ENCODE data around the gene OR1E2.
"Not testable (repeated sequence)": the region's sequence is repeated elsewhere in the genome, so short reads cannot be mapped to it uniquely, and the experiment has no call there.

The OR1E2 gene

DNA sequence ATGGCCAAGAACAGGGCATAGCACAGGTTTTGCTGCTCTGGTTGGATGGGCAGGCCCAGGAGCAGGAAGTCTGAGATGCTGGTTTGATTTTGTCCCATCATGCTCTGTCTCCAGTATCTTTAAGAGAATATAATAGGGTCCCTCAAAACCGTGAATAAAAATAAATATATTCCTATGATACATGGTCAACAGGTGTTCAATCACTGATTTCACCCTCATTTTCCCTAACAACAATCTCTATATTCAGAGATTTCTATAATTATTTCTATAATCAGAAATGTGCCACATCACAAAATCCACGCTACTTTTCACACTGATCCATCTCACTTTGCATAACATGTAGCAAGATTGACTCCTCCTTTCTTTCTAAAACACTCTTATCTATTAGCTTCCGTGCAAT is at the start of gene OR1E2:
Gene OR1E2, minus strand, starts transcription at position 101 of the 400 bp plus-strand sequence. Its CDS starts 0 bp downstream, at position 101.
- no peak for DNase-seq (ENCODE audit: low read depth in 2 of 2, low spot score in 1 of 2)

GRCh38 chr17:3482852-3483251 is 49.2 kb upstream of the OR1E2 start:
- no peak for DNase-seq (ENCODE audit: low read depth in 2 of 2, low spot score in 1 of 2)

DNA sequence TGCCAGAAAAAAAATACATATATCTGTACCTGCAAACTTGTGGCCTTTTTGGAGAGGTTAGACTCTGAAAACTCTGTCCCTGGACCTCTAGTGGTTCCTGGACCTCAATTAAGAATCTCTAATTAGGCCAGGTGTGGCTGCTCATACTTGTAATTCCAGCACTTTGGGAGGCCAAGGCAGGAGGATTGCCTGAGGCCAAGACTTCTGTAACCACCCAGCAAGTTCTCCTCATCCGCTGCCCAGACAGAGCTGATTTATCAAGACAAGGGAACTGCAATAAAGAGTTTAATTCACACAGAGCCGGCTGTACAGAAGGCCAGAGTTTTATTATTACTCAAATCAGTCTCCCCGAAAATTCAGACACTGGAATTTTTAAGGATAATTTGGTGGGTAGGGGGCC is 46.3 kb upstream of the OR1E2 start:
- DNase-seq (ENCODE audit: low read depth in 2 of 2, low spot score in 1 of 2) = no peak

DNA sequence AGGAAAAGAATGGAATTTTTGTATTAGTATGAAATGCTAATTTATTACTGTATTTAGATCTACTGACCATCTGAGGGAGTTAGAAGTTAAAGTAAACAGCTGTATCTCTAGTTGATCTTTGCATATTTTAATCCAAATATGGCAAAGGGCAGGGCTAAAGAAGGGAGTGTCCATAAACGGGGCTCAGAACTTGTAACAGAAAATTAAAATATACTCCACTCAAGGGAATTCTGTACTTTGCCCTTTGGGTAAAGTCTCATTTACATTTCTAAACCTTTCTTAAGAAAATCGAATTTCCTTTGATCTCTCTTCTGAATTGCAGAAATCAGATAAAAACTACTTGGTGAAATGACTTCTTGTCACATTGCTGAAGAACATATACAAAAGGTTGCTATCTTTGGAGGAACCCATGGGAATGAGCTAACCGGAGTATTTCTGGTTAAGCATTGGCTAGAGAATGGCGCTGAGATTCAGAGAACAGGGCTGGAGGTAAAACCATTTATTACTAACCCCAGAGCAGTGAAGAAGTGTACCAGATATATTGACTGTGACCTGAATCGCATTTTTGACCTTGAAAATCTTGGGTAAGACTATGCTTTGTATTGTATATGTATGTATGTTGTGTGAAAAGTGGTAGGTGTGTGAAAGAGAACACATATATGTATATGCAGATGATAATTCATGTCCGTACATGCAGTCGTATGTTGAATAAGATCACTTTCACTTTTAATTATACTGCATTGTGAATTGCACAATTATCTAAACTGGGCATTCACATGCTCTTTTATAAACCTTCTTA is 42.4 kb upstream of the OR1E2 start, which contains the start of gene ASPA:
Gene ASPA, plus strand, starts transcription at position 186 of the 799 bp plus-strand sequence. Its CDS starts 163 bp downstream, at position 349.
- DNase-seq (ENCODE audit: low read depth in 2 of 2, low spot score in 1 of 2) = no peak

- DNase-seq (ENCODE audit: low read depth in 2 of 2, low spot score in 1 of 2) = no peak
These were observed 41.6 kb upstream of the OR1E2 start for GRCh38 chr17:3475251-3475685.

DNA sequence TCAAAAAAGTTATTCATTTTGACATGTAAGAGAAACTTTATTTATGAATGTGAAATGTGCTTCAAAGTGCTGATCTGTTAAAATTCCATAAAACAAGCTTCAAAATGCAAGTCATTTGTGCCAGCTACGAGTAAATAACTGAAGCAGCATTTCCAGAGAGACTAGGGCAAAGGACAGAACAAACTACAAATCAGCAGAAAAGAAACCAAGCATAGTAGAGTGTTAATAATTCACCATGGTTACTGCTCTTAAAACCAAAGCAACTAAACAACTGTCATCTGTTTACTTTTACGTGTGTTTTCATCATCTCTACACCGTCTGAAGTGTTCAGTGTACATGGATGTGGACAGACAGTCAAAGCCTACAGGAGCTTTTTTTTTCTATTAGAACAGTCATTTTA is 40.6 kb upstream of the OR1E2 start:
- DNase-seq (ENCODE audit: low read depth in 2 of 2, low spot score in 1 of 2) = no peak

DNA sequence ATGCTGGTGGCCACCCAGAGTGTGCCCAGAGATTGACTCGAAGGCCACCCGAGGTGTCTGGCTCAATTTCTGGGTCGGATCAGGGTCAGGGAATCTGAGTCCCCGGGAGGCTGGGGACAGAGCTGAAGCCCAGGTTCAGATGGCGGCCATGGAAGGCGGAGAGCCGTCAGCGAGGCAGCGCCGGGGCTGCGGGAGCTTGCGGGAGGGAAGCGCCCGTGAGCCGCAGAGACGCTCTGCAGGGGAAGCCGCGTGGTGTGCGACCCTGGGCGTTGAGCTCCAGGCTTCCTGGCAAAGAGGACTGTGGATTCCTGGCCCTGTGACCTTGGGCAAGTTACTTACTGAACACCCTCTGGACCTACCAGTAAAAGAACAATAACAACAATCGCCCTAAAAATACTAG is 38.5 kb upstream of the OR1E2 start:
- DNase-seq (ENCODE audit: low read depth in 2 of 2, low spot score in 1 of 2) = no peak

DNA sequence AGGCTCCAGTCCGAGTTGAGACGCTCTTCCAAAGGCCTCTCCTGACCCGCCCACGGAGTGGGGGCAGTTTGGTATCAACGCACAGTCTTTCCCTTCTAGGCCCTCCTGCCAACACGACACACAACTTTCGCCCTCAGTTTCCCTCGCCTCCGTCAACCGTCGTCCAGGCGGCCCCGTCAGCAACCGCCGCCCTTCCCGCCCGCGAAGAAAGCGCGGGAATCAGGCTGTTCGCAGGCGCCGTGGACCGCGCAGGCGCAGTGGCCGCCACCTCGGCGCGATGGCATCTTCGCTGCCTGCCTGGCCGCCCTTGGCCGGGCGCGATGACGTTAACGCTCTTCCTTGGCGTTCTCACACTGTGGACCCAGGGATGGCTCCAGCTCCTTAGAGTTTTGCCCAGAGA is 38.0 kb upstream of the OR1E2 start, which contains the start of gene SPATA22:
Gene SPATA22, minus strand, starts transcription at position 221 of the 400 bp plus-strand sequence. CDS start 2,494 bp downstream, outside the sequence.
- DNase-seq (ENCODE audit: low read depth in 2 of 2, low spot score in 1 of 2) = no peak

GRCh38 chr17:3469529-3469928 is 35.9 kb upstream of the OR1E2 start:
- DNase-seq (ENCODE audit: low read depth in 2 of 2, low spot score in 1 of 2) = no peak

- not testable (repeated sequence) for DNase-seq (ENCODE audit: low read depth in 2 of 2, low spot score in 1 of 2)
These were observed 32.7 kb upstream of the OR1E2 start for GRCh38 chr17:3466355-3466754.

- DNase-seq (ENCODE audit: low read depth in 2 of 2, low spot score in 1 of 2) = no peak
These were observed 14.5 kb upstream of the OR1E2 start for GRCh38 chr17:3448059-3448665.

- no peak for DNase-seq (ENCODE audit: low read depth in 2 of 2, low spot score in 1 of 2)
These were observed 14.0 kb upstream of the OR1E2 start for GRCh38 chr17:3447625-3448024.

DNA sequence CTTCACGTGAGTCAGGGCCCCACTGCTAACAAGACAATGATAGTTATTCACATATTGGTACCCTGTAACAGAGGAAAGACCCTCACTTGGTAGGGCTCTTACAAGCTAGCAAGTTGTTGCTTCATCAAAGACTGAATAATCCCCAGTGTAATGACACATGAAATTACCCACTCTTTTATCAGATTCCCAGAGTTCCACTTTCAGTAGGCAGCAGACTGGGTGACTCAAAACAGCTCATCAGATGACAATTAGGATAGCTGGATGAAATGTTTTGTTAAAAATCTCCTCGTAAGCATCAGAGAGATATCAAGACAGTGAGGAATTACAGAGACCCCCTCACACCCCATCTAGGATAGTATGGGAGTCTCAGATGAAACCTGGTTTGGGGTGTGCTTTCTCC is 6.8 kb upstream of the OR1E2 start:
- DNase-seq (ENCODE audit: low read depth in 2 of 2, low spot score in 1 of 2) = no peak

DNA sequence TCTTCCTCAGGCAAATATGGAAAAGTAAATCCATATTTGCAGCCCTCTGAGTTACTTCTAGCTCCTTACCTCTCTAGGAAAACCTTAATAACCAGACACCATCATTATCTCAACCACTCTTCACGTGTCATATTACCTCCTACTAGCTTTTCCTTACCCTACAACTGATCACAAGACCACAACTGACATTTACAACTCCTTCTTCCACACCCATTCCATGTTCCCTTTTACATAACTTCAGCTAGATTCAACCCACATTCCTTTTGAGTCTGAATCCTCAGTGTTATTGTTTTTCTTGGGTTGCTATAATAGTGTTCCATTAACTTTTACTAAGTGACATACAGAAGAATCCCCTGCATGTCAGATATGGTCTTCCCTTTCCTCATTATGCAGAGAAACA is 4.7 kb upstream of the OR1E2 start:
- DNase-seq (ENCODE audit: low read depth in 2 of 2, low spot score in 1 of 2) = no peak

- not testable (repeated sequence) for DNase-seq (ENCODE audit: low read depth in 2 of 2, low spot score in 1 of 2)
These were observed 426 bp downstream of the OR1E2 start for GRCh38 chr17:3433215-3433614.

DNA sequence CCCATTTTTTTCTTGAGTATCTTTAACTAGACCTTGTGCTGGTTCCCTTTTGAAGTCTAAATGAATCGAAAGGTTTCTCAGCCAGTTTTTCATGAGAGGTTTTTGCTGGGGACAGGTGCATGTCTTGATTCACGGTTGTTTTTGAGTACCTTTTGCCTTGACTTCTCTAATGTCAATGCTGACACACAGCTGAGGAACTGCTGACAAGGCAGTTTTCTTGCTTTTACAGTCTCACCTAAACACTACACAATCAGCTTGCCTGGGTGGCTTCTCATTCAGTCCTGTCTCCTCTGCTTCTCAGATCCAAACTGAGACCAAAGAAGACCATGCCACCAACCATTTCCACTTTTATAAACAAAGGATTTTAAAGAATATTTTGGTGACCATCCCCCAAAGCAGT is 15.4 kb downstream of the OR1E2 start:
- DNase-seq (ENCODE audit: low read depth in 2 of 2, low spot score in 1 of 2) = no peak

DNA sequence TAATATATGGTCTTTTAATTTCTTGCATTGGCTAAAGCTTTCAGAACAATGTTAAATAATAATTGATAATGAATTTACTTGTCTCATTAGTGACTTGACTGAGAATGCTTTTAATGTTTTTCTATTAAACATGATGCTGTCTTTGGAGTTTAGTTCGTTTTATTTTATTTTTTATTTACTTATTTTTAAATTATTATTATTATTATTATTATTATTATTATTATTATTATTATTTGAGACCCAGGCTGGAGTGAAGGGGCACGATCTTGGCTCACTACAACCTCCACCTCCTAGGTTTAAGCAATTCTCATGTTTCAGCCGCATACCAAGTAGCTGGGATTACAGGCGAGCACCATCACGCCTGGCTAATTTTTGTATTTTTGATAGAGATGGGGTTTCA is 18.0 kb downstream of the OR1E2 start:
- no peak for DNase-seq (ENCODE audit: low read depth in 2 of 2, low spot score in 1 of 2)

- DNase-seq (ENCODE audit: low read depth in 2 of 2, low spot score in 1 of 2) = not testable (repeated sequence)
These were observed 21.4 kb downstream of the OR1E2 start for GRCh38 chr17:3412216-3412615.

DNA sequence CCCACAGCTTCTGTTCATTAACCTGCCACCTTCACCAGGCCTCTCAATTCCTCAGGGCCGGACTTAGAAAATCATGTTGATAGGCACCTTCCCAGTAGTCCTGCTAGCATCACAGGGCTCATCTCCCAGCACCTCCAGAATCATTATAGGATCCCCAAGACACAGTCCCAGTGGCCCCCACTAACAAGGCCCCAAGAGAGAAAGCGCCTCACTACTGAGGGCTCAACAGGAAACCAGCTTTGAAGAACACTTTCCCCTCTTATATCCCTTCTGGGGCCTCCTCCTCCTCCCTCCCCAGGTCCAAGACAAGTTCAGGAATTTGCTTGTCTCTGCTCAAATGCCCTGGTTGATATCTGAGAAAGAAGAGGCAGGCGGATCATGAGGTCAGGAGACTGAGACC is 22.6 kb downstream of the OR1E2 start, which contains the start of gene OR3A3:
Gene OR3A3, plus strand, starts transcription at position 301 of the 400 bp plus-strand sequence.
- DNase-seq (ENCODE audit: low read depth in 2 of 2, low spot score in 1 of 2) = no peak

DNA sequence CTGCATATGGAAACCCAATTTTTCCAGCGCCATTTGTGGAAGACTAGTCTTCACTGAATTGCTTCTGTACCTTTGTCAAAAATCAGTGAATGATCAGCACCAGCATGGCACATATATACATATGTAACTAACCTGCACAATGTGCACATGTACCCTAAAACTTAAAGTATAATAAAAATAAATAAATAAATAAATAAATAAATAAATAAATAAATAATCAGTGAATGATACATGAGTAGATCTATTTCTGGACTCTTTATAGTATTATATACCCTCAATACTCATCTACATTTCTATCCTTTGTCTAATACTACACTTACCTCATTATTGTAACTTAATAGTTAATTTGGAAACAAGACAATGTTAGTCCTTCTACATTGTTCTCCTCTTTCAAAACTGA is 29.8 kb downstream of the OR1E2 start:
- DNase-seq (ENCODE audit: low read depth in 2 of 2, low spot score in 1 of 2) = not testable (repeated sequence)

GRCh38 chr17:3401786-3402185 is 31.9 kb downstream of the OR1E2 start:
- no peak for DNase-seq (ENCODE audit: low read depth in 2 of 2, low spot score in 1 of 2)

- no peak for DNase-seq (ENCODE audit: low read depth in 2 of 2, low spot score in 1 of 2)
These were observed 33.6 kb downstream of the OR1E2 start for GRCh38 chr17:3400055-3400454.

Data from stimulated activated CD8-positive, alpha-beta memory T cell treated with anti-CD3 and anti-CD28 coated beads, Interleukin-4, amount 100 ng/mL, for 1 hour (primary cell).